Fibroblast of pulmonary artery (primary cell): ENCODE measurements around the gene KLHL3.

Experiments used
- DNase-seq: peaks from one replicate; pipeline ENCODE4 v3.0.0-alpha.2; 2010; ENCODE audit warnings: low read depth
- H3K4me3 ChIP-seq: replicated peaks from 2 replicates; pipeline ENCODE4 v1.5.1; 2011; ENCODE audit warnings: low read depth, mild to moderate bottlenecking, control low read depth, low read length, moderate library complexity
- CTCF ChIP-seq: IDR thresholded peaks from 2 replicates; pipeline ENCODE4 v1.5.1; 2011; ENCODE audit warnings: mild to moderate bottlenecking, control low read depth, low read length, inconsistent platforms; ENCODE audit errors: missing control alignments

KLHL3 gene

GRCh38 chr5:137734962-137735554 is 831 bp downstream of the KLHL3 start:
- H3K4me3 ChIP-seq = peak overlapping the region; percentile 64
- TF ChIP-seq CTCF = no peak

GRCh38 chr5:137734331-137734730 is 1.6 kb downstream of the KLHL3 start:
- DNase-seq = peak; percentile 40
- peak overlapping the region; percentile 64 for H3K4me3 ChIP-seq
- no peak for TF ChIP-seq CTCF

More at GRCh38 chr5:137734962-137735554, 831 bp downstream of the KLHL3 start:
- peak; percentile 60 for DNase-seq

DNA sequence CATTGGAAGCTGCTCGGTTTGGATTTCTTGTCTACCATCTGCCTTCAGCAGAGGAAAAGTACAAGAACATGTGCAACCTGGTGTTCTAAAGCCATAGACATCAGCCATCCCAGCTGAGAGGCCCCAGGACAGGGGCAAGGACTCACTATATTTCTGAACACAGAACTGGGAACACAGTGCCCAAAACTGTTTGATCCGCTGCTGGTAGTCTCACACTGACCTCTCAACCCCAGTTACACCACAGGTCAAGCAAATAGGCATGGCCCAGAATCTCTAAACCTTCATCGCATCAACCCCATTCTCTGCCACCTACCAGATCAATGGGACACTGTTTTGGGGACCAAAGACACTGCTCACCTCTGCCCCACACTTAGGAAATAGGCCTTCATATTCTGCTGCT is 2.0 kb downstream of the KLHL3 start:
- H3K4me3 ChIP-seq = peak overlapping the region; percentile 64
- DNase-seq = no peak
- TF ChIP-seq CTCF = no peak

GRCh38 chr5:137733006-137733405 is 2.9 kb downstream of the KLHL3 start:
- no peak for TF ChIP-seq CTCF
- H3K4me3 ChIP-seq = no peak overlapping the region
- DNase-seq = no peak

DNA sequence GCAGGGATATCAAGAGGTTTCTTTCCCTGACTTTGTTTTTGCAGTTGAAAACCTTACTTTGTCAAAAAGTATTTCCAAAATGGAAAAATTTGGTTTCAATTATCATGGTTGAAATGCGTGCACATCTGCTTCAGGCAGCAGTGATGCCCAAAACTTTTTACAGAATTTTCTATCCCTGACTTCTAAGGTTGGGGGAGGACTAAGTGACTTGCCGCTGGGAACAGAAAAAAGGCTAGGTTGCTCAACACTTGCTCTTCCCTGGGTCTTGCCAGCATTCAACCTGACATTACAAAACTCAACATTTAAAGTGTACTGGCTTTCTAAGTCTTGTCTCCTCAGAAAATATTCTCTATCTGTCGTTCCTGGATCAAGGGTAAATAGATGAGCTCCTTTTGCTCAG is 4.7 kb downstream of the KLHL3 start:
- no peak overlapping the region for H3K4me3 ChIP-seq
- DNase-seq = no peak
- TF ChIP-seq CTCF = no peak

- no peak for DNase-seq
- H3K4me3 ChIP-seq = no peak overlapping the region
- TF ChIP-seq CTCF = no peak
Measured at GRCh38 chr5:137730336-137730735, 5.6 kb downstream of the KLHL3 start.

DNA sequence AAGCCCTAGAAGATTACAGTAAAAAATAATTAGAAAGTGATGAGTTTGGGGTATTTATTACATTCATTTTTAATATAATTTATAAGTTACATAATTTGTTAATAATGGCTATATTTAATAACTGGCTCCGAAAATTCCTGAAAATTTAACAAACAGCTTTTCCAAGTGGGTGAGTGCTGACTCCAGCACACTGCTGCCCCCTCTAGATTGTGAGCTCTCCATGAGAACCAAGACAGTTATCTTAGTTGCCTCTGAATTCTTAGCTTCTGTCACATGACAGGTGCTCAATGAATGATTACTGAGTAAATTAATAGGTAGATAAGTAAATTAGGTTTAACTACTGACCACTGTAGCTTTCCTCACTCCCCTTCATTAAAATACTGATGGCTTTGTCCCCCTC is 7.8 kb downstream of the KLHL3 start:
- TF ChIP-seq CTCF = no peak
- no peak for DNase-seq
- no peak overlapping the region for H3K4me3 ChIP-seq
